Astrocyte of the cerebellum (primary cell): Measurements from ENCODE around the gene GRAMD1B.

ENCODE experiments used
- DNase-seq: peaks from one replicate; pipeline ENCODE4 v3.0.0-alpha.2; 2011; ENCODE audit warnings: low read depth
- H3K4me3 ChIP-seq: 2 replicates; pipeline ENCODE4 v1.5.1; 2011; ENCODE audit warnings: mild to moderate bottlenecking, low read depth, low read length, moderate library complexity
- in situ Hi-C: cut with HindIII; loops from 2 replicates; pipeline ENCODE4 v1.10.0; 2017; ENCODE audit warnings: low sequenced_read_pairs
- TF ChIP-seq, protein P1 (sequence below): IDR thresholded peaks from 2 replicates; pipeline ENCODE4 v1.5.1; 2012; ENCODE audit warnings: low read length, low read depth, moderate library complexity, mild to moderate bottlenecking; ENCODE audit errors: missing control alignments

Gene GRAMD1B

DNA sequence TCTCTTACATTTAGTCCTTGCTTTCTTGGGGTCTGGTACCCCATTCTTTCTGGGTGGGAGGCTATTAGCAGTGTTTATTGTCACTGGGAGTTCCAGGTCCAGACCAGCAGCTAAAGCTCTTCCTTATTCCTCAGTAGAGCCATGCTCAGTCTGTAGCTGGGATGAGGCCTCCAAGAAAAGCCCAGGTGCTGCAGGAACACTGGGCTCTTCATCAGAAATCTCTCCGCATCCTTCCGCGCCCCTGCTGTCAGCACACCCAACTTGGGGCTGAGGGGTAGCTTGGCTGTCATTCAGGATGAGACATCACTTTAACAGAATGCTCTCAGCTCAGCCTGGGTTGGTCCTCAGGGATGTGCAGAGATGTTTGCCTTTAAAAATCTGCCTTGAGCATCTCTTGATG, 97.5 kb downstream of the GRAMD1B start:
- TF ChIP-seq, protein P1, sequence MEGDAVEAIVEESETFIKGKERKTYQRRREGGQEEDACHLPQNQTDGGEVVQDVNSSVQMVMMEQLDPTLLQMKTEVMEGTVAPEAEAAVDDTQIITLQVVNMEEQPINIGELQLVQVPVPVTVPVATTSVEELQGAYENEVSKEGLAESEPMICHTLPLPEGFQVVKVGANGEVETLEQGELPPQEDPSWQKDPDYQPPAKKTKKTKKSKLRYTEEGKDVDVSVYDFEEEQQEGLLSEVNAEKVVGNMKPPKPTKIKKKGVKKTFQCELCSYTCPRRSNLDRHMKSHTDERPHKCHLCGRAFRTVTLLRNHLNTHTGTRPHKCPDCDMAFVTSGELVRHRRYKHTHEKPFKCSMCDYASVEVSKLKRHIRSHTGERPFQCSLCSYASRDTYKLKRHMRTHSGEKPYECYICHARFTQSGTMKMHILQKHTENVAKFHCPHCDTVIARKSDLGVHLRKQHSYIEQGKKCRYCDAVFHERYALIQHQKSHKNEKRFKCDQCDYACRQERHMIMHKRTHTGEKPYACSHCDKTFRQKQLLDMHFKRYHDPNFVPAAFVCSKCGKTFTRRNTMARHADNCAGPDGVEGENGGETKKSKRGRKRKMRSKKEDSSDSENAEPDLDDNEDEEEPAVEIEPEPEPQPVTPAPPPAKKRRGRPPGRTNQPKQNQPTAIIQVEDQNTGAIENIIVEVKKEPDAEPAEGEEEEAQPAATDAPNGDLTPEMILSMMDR, result no peak
- DNase-seq, result no peak
- in situ Hi-C loops, result no loop called here
- no peak overlapping the region for H3K4me3 ChIP-seq

DNA sequence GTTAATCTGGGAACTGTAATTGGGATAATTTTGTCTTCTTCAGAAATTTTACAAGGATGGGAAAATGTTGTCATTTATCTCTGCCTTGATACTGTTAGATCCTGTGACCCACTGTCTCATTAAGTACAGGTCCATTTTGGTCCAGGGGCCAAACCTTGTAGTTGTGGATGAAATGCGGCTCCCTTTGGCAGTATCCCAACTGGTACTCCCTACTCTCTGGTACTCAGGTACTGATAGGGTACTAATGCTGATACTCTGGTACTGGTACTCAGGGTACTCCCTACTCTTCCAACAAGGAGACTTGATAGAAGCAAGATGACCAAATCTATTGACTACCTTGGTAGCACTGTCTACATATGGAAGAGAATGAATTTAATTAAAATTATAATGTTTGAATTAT, 97.9 kb downstream of the GRAMD1B start:
- in situ Hi-C loops, result no loop called here
- H3K4me3 ChIP-seq, result no peak overlapping the region
- TF ChIP-seq, protein P1, result no peak
- no peak for DNase-seq

DNA sequence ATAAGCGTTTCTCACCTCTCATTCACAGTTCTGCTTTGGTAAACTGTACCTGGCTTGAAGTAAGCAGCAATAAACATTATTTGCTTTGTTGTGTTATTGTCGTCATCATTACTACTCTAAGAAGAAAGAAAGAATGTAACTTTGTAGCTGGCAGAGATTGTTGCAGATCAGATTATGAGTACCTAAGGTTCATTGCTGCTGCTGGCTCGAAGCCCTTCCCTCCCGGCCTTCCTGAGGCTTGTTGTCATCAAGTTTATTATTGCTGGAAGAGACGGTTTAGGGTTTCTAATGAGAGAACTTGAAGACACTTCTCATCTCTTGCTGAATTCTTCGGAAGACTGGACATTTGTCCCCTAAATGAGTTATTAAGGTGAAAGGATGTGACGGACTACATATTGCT, 101.3 kb downstream of the GRAMD1B start:
- in situ Hi-C loops, result no loop called here
- TF ChIP-seq, protein P1, result no peak
- no peak overlapping the region for H3K4me3 ChIP-seq
- DNase-seq, result no peak

DNA sequence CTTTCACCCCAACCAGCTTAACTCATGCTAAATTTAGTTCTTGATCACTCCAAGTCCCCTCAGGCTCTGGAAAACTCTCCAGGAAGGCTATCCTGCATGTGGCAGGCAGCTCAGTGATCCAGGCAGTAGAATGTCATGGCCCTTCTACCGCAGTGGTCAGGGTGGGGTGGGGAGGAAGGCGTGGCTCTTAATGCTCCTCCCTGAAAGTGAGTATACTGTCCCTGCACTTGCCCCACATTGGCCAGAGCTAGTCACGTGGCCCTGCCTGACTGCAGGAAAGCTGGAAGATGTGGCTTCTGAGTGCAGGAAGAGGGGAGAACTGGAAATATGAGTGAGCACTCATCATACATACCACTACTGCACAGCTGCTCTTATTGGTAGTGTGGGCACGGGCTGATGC, 102.1 kb downstream of the GRAMD1B start:
- in situ Hi-C loops, result no loop called here
- TF ChIP-seq, protein P1, result no peak

DNA sequence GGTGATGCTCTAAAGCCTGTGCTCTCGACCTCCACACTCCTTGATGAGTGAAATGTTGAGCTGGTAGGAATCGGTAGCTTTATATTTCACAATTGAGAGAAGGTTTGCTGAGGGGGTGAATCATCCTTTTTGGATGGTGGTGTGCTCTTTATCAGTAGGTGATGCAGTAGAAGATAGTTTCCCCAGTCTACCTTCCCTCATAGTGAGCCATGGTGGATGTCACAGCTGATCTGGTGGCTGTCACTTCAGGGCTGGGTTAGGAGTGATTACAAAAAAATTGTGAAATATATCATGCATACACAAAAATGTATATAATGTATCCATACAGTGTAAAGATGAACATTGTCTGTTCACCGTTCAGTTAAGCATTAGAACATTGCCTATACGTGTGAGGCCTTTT, 105.3 kb downstream of the GRAMD1B start:
- in situ Hi-C loops, result no loop called here
- TF ChIP-seq, protein P1, result no peak
- no peak for DNase-seq
- H3K4me3 ChIP-seq, result no peak overlapping the region

More for the DNA sequence above, 102.1 kb downstream of the GRAMD1B start:
- no peak for DNase-seq
- no peak overlapping the region for H3K4me3 ChIP-seq

DNA sequence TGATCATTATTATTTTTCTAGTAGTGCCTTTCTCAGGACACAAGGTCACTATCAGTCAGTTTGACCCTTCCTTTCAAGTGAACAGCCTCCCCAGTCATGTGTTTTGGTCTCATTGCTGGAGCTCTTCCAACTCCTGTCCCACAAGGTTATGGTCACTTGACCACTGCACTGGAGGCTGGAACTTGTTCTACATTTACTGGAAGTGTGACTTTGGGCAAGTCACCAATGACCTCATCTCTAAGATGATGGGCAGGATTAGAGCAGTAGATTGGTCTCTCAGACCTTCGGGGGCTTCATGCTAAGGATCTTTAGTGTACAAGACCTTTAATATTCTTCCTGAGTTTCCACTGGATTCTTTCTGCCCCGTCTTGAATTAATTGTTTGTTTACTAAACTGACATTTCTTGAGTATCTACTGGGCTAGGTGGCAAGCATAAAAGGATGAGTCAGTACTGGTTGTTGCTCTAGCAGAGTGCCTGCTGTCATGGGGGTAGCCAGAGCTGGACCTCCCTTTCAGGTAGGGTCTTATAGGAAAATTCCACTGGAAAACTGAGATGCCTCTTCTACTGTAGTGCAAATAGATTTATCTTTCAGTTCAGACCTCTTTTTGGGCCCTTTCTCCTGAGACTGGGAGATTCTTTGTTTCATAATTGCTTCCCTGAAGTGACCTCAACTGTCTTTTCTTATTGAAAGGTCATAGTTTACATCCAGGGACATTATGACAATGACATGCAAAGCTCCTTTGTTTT, 106.8 kb downstream of the GRAMD1B start:
- TF ChIP-seq, protein P1, result no peak
- DNase-seq, result no peak
- no peak overlapping the region for H3K4me3 ChIP-seq
- in situ Hi-C loops, result no loop called here
